Measurements from ENCODE around the gene GGN.

Gene GGN

DNA sequence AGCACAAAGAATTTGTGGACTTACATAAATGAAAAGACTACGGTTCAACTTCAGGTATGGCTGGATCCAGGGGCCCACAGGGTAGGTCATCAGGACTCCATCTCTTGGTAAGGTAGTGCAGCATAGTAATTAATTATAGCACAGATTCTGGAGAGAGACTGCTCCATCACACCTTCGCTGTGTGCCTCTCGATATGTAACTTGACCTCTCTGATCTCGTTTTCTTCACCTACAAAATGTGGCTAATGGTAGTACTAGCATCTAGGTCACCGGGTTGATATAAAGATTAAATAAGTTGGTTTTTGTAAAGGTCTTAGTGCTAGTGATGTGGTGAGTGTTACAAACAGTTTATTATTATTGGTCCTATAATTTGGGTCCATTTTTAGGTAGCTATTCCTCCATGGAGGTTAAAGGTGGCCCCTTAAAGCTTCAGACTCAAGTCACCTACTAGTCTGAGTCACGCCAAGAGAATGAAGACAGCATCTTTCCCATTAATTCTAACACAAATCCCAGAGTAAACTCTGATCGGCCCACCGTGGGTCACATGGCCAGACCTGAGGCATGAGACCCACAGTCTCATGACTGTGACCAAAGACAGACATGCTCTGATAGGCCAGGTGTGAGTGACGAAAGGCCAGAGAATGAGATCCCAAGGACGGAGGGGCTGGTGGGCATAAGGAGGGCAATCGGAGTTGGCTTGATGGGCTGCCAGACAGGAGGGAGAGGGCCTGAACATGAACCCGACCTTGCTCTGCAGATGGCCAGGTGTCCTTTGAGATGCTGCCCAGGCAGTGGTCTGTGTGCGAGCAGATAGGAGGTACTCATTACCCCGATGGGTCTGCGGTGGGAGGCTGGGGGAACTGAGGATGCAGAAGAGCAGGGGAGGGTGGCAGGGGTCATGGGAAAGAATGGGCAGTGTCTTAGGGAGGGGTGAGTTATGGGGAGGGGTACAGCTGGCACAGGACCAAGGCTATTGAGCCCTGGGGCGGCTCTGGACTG, 31.8 kb downstream of the GGN start:
- TF ChIP-seq TEAD4 (IDR thresholded peaks at IDR 0.05) (no peak), CREB1 (IDR thresholded peaks at IDR 0.05; ENCODE audit: low read depth) (no peak), NFIC (IDR thresholded peaks at IDR 0.05) (no peak), YY1 (IDR thresholded peaks at IDR 0.05; ENCODE audit: low read depth) (no peak)
- TF ChIP-seq, protein P1, sequence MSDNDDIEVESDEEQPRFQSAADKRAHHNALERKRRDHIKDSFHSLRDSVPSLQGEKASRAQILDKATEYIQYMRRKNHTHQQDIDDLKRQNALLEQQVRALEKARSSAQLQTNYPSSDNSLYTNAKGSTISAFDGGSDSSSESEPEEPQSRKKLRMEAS (IDR thresholded peaks at IDR 0.05) = no peak
- TF ChIP-seq, protein P2, sequence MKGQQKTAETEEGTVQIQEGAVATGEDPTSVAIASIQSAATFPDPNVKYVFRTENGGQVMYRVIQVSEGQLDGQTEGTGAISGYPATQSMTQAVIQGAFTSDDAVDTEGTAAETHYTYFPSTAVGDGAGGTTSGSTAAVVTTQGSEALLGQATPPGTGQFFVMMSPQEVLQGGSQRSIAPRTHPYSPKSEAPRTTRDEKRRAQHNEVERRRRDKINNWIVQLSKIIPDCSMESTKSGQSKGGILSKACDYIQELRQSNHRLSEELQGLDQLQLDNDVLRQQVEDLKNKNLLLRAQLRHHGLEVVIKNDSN (IDR thresholded peaks at IDR 0.05) = peak; percentile 21; the same call in 1 of the 2 replicates

DNA sequence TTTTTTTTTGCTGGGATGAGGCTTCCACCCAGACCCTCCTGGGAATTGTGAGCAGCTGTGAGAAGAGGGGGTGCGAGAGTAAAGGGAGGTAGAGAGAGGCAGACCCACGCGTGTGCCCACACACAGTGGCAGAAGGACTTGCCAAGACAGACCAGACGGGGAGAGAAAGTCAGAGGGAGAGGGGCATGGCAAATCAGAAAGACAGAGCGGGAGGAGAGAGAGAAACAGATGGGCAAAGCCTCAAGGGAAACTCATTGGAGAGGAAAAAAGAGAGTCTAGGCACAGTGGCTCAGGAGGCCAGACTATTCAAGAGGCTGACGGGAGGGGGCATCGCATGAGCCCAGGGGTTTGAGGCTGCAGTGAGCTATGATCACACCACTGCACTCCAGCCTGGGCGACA, 35.2 kb downstream of the GGN start:
- TF ChIP-seq RAD21 (IDR thresholded peaks at IDR 0.05; ENCODE audit: low read depth) (no peak), TCF12 (IDR thresholded peaks at IDR 0.05; ENCODE audit: low read depth) (no peak), CEBPB (IDR thresholded peaks at IDR 0.05) (no peak), EP300 (IDR thresholded peaks at IDR 0.05; ENCODE audit: borderline replicate concordance) (no peak), YY1 (IDR thresholded peaks at IDR 0.05; ENCODE audit: low read depth) (no peak), TEAD4 (IDR thresholded peaks at IDR 0.05) (no peak), TAF1 (IDR thresholded peaks at IDR 0.05; ENCODE audit: low read depth) (no peak), NFIC (IDR thresholded peaks at IDR 0.05) (no peak), EGR1 (IDR thresholded peaks at IDR 0.05) (no peak)
- TF ChIP-seq, protein P2 (IDR thresholded peaks at IDR 0.05) = no peak

DNA sequence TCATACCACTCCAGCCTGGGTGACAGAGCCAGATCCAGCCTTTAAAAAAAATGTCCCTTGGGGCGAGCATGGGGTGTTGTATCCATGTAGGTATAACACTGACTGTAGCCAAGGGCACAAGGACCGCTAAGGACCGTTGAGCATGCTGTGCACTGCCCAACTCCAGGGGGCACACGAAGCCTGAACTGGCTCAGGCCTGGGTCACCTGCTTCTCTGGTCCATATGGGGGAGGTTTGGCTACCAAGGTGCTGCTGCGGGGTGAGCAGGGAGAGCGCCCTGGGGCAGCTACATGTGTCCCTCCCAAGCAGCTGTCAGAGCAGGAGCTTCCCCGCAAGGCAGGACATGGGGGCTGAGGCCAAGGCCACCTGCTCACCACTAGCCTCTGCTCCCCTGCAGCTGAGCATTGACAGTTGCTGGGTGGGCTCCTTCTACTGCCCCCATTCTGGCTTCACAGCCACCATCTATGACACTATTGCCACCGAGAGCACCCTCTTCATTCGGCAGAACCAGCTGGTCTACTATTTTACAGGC, 35.9 kb downstream of the GGN start:
- TF ChIP-seq TCF12 (IDR thresholded peaks at IDR 0.05; ENCODE audit: low read depth) (no peak), EP300 (IDR thresholded peaks at IDR 0.05; ENCODE audit: borderline replicate concordance) (no peak), CREB1 (IDR thresholded peaks at IDR 0.05; ENCODE audit: low read depth) (no peak), NFIC (IDR thresholded peaks at IDR 0.05) (no peak), EGR1 (IDR thresholded peaks at IDR 0.05) (no peak), TAF1 (IDR thresholded peaks at IDR 0.05; ENCODE audit: low read depth) (no peak), YY1 (IDR thresholded peaks at IDR 0.05; ENCODE audit: low read depth) (no peak), TEAD4 (IDR thresholded peaks at IDR 0.05) (no peak), FOXM1 (IDR thresholded peaks at IDR 0.05; ENCODE audit: borderline replicate concordance, low read depth) (no peak), ZBTB7A (IDR thresholded peaks at IDR 0.05; ENCODE audit: low read depth) (no peak), CEBPB (IDR thresholded peaks at IDR 0.05) (no peak), RAD21 (IDR thresholded peaks at IDR 0.05; ENCODE audit: low read depth) (no peak)
- TF ChIP-seq, protein P2 (IDR thresholded peaks at IDR 0.05) = no peak
- TF ChIP-seq, protein P3, sequence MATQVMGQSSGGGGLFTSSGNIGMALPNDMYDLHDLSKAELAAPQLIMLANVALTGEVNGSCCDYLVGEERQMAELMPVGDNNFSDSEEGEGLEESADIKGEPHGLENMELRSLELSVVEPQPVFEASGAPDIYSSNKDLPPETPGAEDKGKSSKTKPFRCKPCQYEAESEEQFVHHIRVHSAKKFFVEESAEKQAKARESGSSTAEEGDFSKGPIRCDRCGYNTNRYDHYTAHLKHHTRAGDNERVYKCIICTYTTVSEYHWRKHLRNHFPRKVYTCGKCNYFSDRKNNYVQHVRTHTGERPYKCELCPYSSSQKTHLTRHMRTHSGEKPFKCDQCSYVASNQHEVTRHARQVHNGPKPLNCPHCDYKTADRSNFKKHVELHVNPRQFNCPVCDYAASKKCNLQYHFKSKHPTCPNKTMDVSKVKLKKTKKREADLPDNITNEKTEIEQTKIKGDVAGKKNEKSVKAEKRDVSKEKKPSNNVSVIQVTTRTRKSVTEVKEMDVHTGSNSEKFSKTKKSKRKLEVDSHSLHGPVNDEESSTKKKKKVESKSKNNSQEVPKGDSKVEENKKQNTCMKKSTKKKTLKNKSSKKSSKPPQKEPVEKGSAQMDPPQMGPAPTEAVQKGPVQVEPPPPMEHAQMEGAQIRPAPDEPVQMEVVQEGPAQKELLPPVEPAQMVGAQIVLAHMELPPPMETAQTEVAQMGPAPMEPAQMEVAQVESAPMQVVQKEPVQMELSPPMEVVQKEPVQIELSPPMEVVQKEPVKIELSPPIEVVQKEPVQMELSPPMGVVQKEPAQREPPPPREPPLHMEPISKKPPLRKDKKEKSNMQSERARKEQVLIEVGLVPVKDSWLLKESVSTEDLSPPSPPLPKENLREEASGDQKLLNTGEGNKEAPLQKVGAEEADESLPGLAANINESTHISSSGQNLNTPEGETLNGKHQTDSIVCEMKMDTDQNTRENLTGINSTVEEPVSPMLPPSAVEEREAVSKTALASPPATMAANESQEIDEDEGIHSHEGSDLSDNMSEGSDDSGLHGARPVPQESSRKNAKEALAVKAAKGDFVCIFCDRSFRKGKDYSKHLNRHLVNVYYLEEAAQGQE (IDR thresholded peaks at IDR 0.05; ENCODE audit: low read depth) = no peak
- TF ChIP-seq, protein P1 (IDR thresholded peaks at IDR 0.05) = no peak

DNA sequence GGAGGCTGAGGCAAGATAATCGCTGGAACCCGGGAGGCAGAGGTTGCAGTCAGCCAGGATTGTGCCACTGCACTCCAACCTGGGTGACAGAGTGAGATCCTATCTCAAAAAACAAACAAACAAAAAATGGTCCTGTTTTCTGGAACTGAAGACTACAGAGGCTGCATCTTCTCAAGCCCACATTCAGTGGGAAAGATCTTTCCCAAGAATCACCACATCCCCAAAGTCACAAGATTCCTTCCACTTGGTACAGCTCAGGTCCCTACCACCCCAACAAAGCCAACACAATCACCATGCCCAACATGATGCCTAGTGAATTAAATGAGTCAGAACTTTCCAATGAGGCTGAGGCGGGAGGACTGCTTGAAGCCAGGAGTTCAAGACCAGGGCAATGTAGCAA, 37.0 kb downstream of the GGN start:
- TF ChIP-seq, protein P3 (IDR thresholded peaks at IDR 0.05; ENCODE audit: low read depth) = no peak
- no peak for TF ChIP-seq TAF1 (IDR thresholded peaks at IDR 0.05; ENCODE audit: low read depth)
- no peak for TF ChIP-seq YY1 (IDR thresholded peaks at IDR 0.05; ENCODE audit: low read depth)
- no peak for TF ChIP-seq NFIC (IDR thresholded peaks at IDR 0.05)
- no peak for TF ChIP-seq EGR1 (IDR thresholded peaks at IDR 0.05)
- no peak for TF ChIP-seq TEAD4 (IDR thresholded peaks at IDR 0.05)
- no peak for TF ChIP-seq TCF12 (IDR thresholded peaks at IDR 0.05; ENCODE audit: low read depth)
- TF ChIP-seq, protein P2 (IDR thresholded peaks at IDR 0.05) = no peak
- no peak for TF ChIP-seq EP300 (IDR thresholded peaks at IDR 0.05; ENCODE audit: borderline replicate concordance)
- TF ChIP-seq, protein P1 (IDR thresholded peaks at IDR 0.05) = no peak
- no peak for TF ChIP-seq CEBPB (IDR thresholded peaks at IDR 0.05)
- TF ChIP-seq RAD21 (IDR thresholded peaks at IDR 0.05; ENCODE audit: low read depth) = no peak
- TF ChIP-seq ZBTB7A (IDR thresholded peaks at IDR 0.05; ENCODE audit: low read depth) = no peak
- no peak for TF ChIP-seq FOXM1 (IDR thresholded peaks at IDR 0.05; ENCODE audit: borderline replicate concordance, low read depth)
- no peak for TF ChIP-seq CREB1 (IDR thresholded peaks at IDR 0.05; ENCODE audit: low read depth)

All from Ishikawa (cell line).